ENCODE measurements around the gene ITSN2. TPM values are rescaled to one million over a fixed set of nuclear protein-coding genes. Genes with fewer than 3 reads are reported as not detected.

ITSN2 gene
- total and polyA plus RNA-seq, 3 experiments from 2014 or later: 71.2 to 76.7 (median 76.1) TPM

DNA sequence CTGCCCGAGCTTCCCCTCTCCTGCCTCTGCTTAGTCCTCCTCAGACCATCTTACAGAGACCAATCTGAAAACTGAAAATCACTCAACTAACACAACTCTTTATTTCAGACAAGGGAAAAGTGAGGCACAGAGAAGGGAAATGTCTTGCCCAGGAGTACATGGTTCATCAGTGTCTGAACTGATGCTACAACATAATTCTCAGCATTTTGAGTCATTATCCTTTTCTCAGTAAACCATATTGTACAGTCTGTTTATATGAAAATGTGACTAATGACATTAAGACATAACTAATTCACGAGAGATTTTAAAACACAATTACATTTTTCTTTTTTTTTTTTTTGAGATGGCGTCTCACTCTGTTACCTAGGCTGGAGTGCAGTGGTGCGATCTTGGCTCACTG, 62.7 kb downstream of the ITSN2 start:
- Mint-ChIP-seq H3K27ac (peak overlapping the region in 3 of 8 donors; percentile 21 to 52 (median 45)), H3K9me3 (no peaks in the 10 kb centered on the region), H3K4me1 (no peaks in the 10 kb centered on the region), H3K27me3 (no peaks in the 10 kb centered on the region), H3K4me3 (no peak overlapping the region), H3K36me3 (peaks cover 23 to 80% (median 40%) of the 10 kb centered on the region in 3 donors)
- H3K36me3 ChIP-seq (ENCODE audit: insufficient read depth, low read length): peaks cover 58% of the 10 kb centered on the region
- H3K4me3 ChIP-seq (ENCODE audit: low read length): no peak overlapping the region
- no peaks in the 10 kb centered on the region for H3K4me1 ChIP-seq (ENCODE audit: insufficient read depth, low read length)
- H3K27me3 ChIP-seq (ENCODE audit: insufficient read depth, low read length, poor library complexity, severe bottlenecking): no peaks in the 10 kb centered on the region
- POLR2A ChIA-PET: no interaction called here
- no peaks in the 10 kb centered on the region for H3K9me3 ChIP-seq (ENCODE audit: low read length)
- CTCF ChIA-PET: interaction anchor here (1.0 kb wide), 1 partner anchor 75 kb away, joined by 3 read pairs; no protein-coding TSS in a partner anchor
- H3K27ac ChIP-seq (ENCODE audit: low read depth, low read length): no peak overlapping the region
- no peak for DNase-seq

DNA sequence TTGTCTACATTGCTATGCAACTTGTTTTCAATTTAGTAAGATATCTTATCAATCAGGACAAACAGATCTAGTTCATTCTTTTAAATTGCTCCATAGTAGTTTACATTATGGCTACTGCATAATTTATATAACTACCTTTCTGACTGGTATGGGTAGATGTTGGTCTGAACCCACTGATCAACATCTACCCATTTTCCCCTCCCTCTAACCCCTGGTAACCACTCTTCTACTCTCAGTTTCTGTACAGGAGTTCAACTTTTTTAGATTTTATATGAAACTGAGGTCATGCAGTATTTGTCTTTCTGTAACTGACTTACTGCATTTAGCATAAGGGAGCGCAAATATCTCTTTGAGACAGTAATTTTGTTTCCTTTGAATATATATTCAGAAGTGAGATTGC, 73.2 kb downstream of the ITSN2 start:
- ChIA-PET CTCF (no interaction called here), POLR2A (no interaction called here)
- Histone ChIP-seq H3K36me3 (ENCODE audit: insufficient read depth, low read length) (peaks cover 1% of the 10 kb centered on the region), H3K9me3 (ENCODE audit: low read length) (no peaks in the 10 kb centered on the region), H3K4me3 (ENCODE audit: low read length) (no peak overlapping the region), H3K27me3 (ENCODE audit: insufficient read depth, low read length, poor library complexity, severe bottlenecking) (no peaks in the 10 kb centered on the region), H3K27ac (ENCODE audit: low read depth, low read length) (no peak overlapping the region), H3K4me1 (ENCODE audit: insufficient read depth, low read length) (no peaks in the 10 kb centered on the region)
- no peak for DNase-seq
- peaks cover 0 to 2% (median 0%) of the 10 kb centered on the region in 3 donors for H3K4me1 Mint-ChIP-seq
- H3K4me3 Mint-ChIP-seq: no peak overlapping the region
- H3K36me3 Mint-ChIP-seq: peaks cover 2 to 72% (median 15%) of the 10 kb centered on the region in 3 donors
- no peaks in the 10 kb centered on the region for H3K27me3 Mint-ChIP-seq
- H3K27ac Mint-ChIP-seq: peak overlapping the region in 3 of 8 donors; percentile 12 to 73 (median 38)
- H3K9me3 Mint-ChIP-seq: no peaks in the 10 kb centered on the region

DNA sequence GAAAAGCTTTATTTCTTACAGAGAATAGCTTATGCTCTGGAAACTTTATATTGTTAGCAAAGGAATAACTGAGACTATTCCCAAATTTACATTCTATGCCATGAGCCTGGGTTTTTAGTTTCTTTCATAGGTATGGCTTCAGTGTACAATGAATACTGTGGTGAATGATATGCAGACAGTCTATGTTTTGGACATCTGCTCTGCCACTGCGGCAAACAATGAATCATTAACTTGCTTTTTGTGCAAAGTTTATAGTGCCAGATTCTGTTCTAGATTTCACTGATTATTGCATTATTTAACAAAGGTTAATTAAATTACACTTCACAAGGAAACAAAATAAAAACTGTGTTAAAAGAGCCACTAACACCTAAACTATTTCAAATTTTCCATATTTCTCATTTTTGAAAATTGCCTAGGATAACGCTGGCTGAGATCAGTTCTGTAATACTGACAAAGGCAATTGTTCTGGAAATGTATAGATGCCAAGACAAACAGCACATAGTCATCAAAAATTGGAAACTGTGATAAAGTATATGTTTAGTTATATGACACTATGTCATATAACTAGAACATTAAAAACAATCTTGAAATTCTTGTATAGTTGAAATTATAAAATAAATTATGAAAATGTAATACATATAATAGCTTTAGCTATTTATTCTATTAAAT, 74.7 kb downstream of the ITSN2 start:
- Histone ChIP-seq H3K4me3 (ENCODE audit: low read length) (no peak overlapping the region), H3K9me3 (ENCODE audit: low read length) (no peaks in the 10 kb centered on the region), H3K27ac (ENCODE audit: low read depth, low read length) (no peak overlapping the region), H3K27me3 (ENCODE audit: insufficient read depth, low read length, poor library complexity, severe bottlenecking) (no peaks in the 10 kb centered on the region), H3K36me3 (ENCODE audit: insufficient read depth, low read length) (no peaks in the 10 kb centered on the region), H3K4me1 (ENCODE audit: insufficient read depth, low read length) (no peaks in the 10 kb centered on the region)
- H3K4me1 Mint-ChIP-seq: peaks cover 0 to 2% (median 0%) of the 10 kb centered on the region in 3 donors
- H3K9me3 Mint-ChIP-seq: no peaks in the 10 kb centered on the region
- ChIA-PET POLR2A (interaction anchor here (1.0 kb wide), 1 partner anchor 75 kb away, joined by 5 read pairs; the partner anchor contains the start of gene ITSN2), CTCF (no interaction called here)
- no peak overlapping the region for H3K4me3 Mint-ChIP-seq
- no peak for DNase-seq
- H3K27me3 Mint-ChIP-seq: no peaks in the 10 kb centered on the region
- no peak overlapping the region for H3K27ac Mint-ChIP-seq
- H3K36me3 Mint-ChIP-seq: peaks cover 2 to 60% (median 14%) of the 10 kb centered on the region in 3 donors

DNA sequence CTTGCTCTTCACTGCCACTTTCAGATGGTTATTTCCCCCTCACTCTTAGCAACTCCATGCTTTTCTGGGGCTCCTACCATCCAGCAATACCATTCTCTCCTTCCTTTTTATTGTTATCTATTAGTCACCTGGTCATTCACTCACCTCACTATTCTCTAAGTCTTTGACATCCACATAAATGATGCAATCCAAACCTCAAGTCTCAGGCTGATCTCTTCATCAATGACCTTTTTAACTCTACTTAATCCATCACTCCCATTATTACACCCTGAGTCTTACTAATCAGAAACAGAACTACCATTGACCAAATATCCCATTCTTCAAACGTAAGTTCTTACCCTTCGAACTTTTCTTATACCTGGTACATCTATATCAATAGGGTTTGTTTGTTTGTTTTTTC, 79.7 kb downstream of the ITSN2 start:
- no peak overlapping the region for H3K4me3 Mint-ChIP-seq

DNA sequence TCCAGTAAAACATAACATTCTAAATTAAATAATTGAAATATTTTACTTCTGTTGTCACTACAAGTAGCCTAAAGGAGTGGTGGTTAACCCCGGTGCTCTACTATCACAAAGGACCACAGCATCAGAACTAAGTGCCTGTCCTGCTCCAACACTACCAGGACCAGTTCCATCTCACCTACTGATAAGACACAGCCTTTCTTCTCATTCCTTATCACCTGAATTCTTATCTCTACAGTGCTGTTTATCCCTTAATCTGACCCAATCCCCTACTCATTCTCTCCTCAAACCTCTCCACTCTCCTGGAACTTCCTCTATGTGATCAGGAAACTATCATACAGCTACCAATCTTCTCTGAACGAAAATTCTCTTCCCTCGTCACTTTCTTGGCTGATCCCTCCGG, 80.2 kb downstream of the ITSN2 start:
- POLR2A ChIA-PET: no interaction called here

More for the DNA sequence above, 79.7 kb downstream of the ITSN2 start:
- no peak overlapping the region for H3K27ac Mint-ChIP-seq
- H3K36me3 Mint-ChIP-seq: peaks cover 0 to 44% (median 6%) of the 10 kb centered on the region in 3 donors
- no peak overlapping the region for H3K27ac ChIP-seq (ENCODE audit: low read depth, low read length)
- H3K4me1 ChIP-seq (ENCODE audit: insufficient read depth, low read length): no peaks in the 10 kb centered on the region
- no peak overlapping the region for H3K4me3 ChIP-seq (ENCODE audit: low read length)
- ChIA-PET CTCF (no interaction called here), POLR2A (no interaction called here)
- no peaks in the 10 kb centered on the region for H3K9me3 Mint-ChIP-seq
- H3K4me1 Mint-ChIP-seq: peaks cover 0 to 1% (median 0%) of the 10 kb centered on the region in 3 donors
- H3K27me3 ChIP-seq (ENCODE audit: insufficient read depth, low read length, poor library complexity, severe bottlenecking): no peaks in the 10 kb centered on the region
- no peaks in the 10 kb centered on the region for H3K27me3 Mint-ChIP-seq
- peaks cover 4% of the 10 kb centered on the region for H3K36me3 ChIP-seq (ENCODE audit: insufficient read depth, low read length)
- no peak for DNase-seq
- H3K9me3 ChIP-seq (ENCODE audit: low read length): no peaks in the 10 kb centered on the region

DNA sequence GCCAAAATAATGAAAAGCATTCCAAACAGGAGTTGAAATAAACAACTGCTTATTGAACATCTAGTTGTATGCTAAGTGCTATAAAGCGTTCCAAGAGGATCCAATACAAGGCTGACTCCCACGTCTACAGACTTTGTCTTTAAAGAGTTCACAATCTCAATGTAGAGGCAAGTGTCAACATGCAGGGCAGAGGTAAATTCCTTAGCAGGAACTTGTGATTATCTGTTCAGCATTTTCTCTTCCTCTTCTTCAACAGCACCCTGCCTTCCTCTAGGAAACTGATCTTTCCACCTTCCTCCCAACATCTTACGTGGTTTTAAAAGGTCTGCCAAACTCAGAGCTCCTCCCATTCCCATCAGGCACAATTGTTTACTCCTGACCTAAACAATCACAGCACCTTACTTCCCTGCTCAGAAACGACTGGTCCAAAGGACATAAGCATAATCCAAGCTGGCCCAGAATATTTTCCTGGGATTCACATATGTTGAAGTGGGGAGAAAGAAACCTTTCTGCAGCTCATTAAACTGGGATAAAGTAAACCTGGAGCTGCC, 83.9 kb downstream of the ITSN2 start:
- H3K4me3 ChIP-seq (ENCODE audit: low read length): no peak overlapping the region
- Mint-ChIP-seq H3K9me3 (no peaks in the 10 kb centered on the region), H3K27ac (peak overlapping the region in 3 of 8 donors; percentile 0 to 47 (median 12)), H3K4me3 (no peak overlapping the region), H3K4me1 (peaks cover 0 to 1% (median 0%) of the 10 kb centered on the region in 3 donors), H3K36me3 (peaks cover 0 to 65% (median 6%) of the 10 kb centered on the region in 3 donors), H3K27me3 (no peaks in the 10 kb centered on the region)
- H3K4me1 ChIP-seq (ENCODE audit: insufficient read depth, low read length): no peaks in the 10 kb centered on the region
- peaks cover 21% of the 10 kb centered on the region for H3K36me3 ChIP-seq (ENCODE audit: insufficient read depth, low read length)
- ChIA-PET POLR2A (no interaction called here), CTCF (no interaction called here)
- no peak for DNase-seq
- H3K27ac ChIP-seq (ENCODE audit: low read depth, low read length): no peak overlapping the region
- no peaks in the 10 kb centered on the region for H3K27me3 ChIP-seq (ENCODE audit: insufficient read depth, low read length, poor library complexity, severe bottlenecking)
- no peaks in the 10 kb centered on the region for H3K9me3 ChIP-seq (ENCODE audit: low read length)

More for the DNA sequence above, 80.2 kb downstream of the ITSN2 start:
- H3K9me3 ChIP-seq (ENCODE audit: low read length): no peaks in the 10 kb centered on the region
- Mint-ChIP-seq H3K4me1 (peaks cover 0 to 1% (median 0%) of the 10 kb centered on the region in 3 donors), H3K27ac (no peak overlapping the region), H3K27me3 (no peaks in the 10 kb centered on the region), H3K4me3 (no peak overlapping the region), H3K36me3 (peaks cover 0 to 43% (median 6%) of the 10 kb centered on the region in 3 donors), H3K9me3 (no peaks in the 10 kb centered on the region)
- CTCF ChIA-PET: no interaction called here
- no peak for DNase-seq
- no peaks in the 10 kb centered on the region for H3K4me1 ChIP-seq (ENCODE audit: insufficient read depth, low read length)
- H3K36me3 ChIP-seq (ENCODE audit: insufficient read depth, low read length): peaks cover 4% of the 10 kb centered on the region
- no peak overlapping the region for H3K27ac ChIP-seq (ENCODE audit: low read depth, low read length)
- H3K27me3 ChIP-seq (ENCODE audit: insufficient read depth, low read length, poor library complexity, severe bottlenecking): no peaks in the 10 kb centered on the region
- no peak overlapping the region for H3K4me3 ChIP-seq (ENCODE audit: low read length)

DNA sequence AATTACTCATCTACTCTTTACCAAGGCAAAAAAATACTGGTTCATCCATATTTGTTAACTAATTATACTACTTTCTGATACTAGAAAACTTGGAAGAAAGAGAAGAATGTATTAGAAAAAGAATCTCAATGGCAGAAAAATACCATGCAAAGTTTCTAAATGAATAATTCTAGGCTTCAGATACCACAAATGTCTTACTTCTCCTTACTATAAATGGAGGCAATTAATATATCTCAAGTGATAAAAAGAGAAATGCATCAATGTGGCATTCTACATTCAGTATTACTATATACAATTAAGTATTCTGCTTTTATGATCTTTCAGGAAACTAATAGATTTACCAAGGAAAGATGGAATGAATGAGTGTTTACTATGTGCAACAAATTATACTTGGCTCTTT, 85.5 kb downstream of the ITSN2 start:
- Histone ChIP-seq H3K9me3 (ENCODE audit: low read length) (no peaks in the 10 kb centered on the region), H3K27ac (ENCODE audit: low read depth, low read length) (no peak overlapping the region), H3K4me1 (ENCODE audit: insufficient read depth, low read length) (no peaks in the 10 kb centered on the region), H3K27me3 (ENCODE audit: insufficient read depth, low read length, poor library complexity, severe bottlenecking) (no peaks in the 10 kb centered on the region), H3K4me3 (ENCODE audit: low read length) (no peak overlapping the region), H3K36me3 (ENCODE audit: insufficient read depth, low read length) (peaks cover 34% of the 10 kb centered on the region)
- no peaks in the 10 kb centered on the region for H3K9me3 Mint-ChIP-seq
- ChIA-PET CTCF (no interaction called here), POLR2A (interaction anchor here (0.5 kb wide), 1 partner anchor 11 kb away, joined by 3 read pairs; no protein-coding TSS in a partner anchor)
- H3K36me3 Mint-ChIP-seq: peaks cover 0 to 77% (median 11%) of the 10 kb centered on the region in 3 donors
- no peak overlapping the region for H3K4me3 Mint-ChIP-seq
- peaks cover 0 to 1% (median 0%) of the 10 kb centered on the region in 3 donors for H3K4me1 Mint-ChIP-seq
- no peaks in the 10 kb centered on the region for H3K27me3 Mint-ChIP-seq
- DNase-seq: no peak
- no peak overlapping the region for H3K27ac Mint-ChIP-seq

DNA sequence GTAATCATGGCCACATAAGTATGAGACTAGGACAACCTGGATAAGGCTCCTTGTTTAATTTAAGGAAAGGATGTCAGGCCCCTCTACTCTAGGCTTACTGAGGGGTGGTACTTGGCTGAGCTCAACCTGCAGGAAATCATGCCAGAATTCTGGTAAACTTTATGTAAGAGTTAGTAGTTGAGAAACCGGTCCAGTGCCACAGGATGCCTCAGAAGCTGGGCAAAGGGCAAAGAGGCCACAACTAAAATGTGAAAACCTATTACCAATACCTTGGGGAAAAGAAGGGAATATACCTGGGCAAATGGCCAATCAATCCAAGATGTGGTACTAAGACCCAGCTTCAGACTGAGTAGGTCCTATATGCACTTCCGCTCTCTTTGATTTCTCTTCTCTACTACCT, 86.7 kb downstream of the ITSN2 start:
- POLR2A ChIA-PET: interaction anchor here (0.5 kb wide), 1 partner anchor 11 kb away, joined by 8 read pairs; no protein-coding TSS in a partner anchor
- Histone ChIP-seq H3K4me3 (ENCODE audit: low read length) (no peak overlapping the region), H3K27me3 (ENCODE audit: insufficient read depth, low read length, poor library complexity, severe bottlenecking) (no peaks in the 10 kb centered on the region), H3K9me3 (ENCODE audit: low read length) (no peaks in the 10 kb centered on the region), H3K36me3 (ENCODE audit: insufficient read depth, low read length) (peaks cover 42% of the 10 kb centered on the region), H3K4me1 (ENCODE audit: insufficient read depth, low read length) (no peaks in the 10 kb centered on the region), H3K27ac (ENCODE audit: low read depth, low read length) (no peak overlapping the region)
- Mint-ChIP-seq H3K27me3 (peaks cover 0 to under 1% of the 10 kb centered on the region in 2 donors), H3K27ac (peak overlapping the region in 3 of 8 donors; percentile 24 to 64 (median 39)), H3K9me3 (no peaks in the 10 kb centered on the region), H3K4me3 (no peak overlapping the region), H3K4me1 (peaks cover 0 to 3% (median 0%) of the 10 kb centered on the region in 3 donors), H3K36me3 (peaks cover 0 to 83% (median 13%) of the 10 kb centered on the region in 3 donors)
- CTCF ChIA-PET: no interaction called here
- DNase-seq: no peak
